ENCODE results near the gene RFXANK.

Gene RFXANK

GRCh38 chr19:19224852-19225494 lies 32.9 kb downstream of the RFXANK start:
- TF ChIP-seq GATA2 (IDR thresholded peaks at IDR 0.05; ENCODE audit: low read depth, low read length) (no peak), GATA3 (IDR thresholded peaks at IDR 0.05; ENCODE audit: low read depth, low read length) (no peak)

- TF ChIP-seq GATA3 (IDR thresholded peaks at IDR 0.05; ENCODE audit: low read depth, low read length) (no peak), GATA2 (IDR thresholded peaks at IDR 0.05; ENCODE audit: low read depth, low read length) (no peak)
These were observed 34.1 kb downstream of the RFXANK start for GRCh38 chr19:19226204-19226603.

- TF ChIP-seq GATA3 (IDR thresholded peaks at IDR 0.05; ENCODE audit: low read depth, low read length): no peak
- TF ChIP-seq GATA2 (IDR thresholded peaks at IDR 0.05; ENCODE audit: low read depth, low read length): no peak
These were observed 34.6 kb downstream of the RFXANK start for GRCh38 chr19:19226663-19227062.

GRCh38 chr19:19227217-19227616 lies 35.2 kb downstream of the RFXANK start:
- TF ChIP-seq GATA3 (IDR thresholded peaks at IDR 0.05; ENCODE audit: low read depth, low read length) (no peak), GATA2 (IDR thresholded peaks at IDR 0.05; ENCODE audit: low read depth, low read length) (no peak)

- no peak for TF ChIP-seq GATA2 (IDR thresholded peaks at IDR 0.05; ENCODE audit: low read depth, low read length)
- TF ChIP-seq GATA3 (IDR thresholded peaks at IDR 0.05; ENCODE audit: low read depth, low read length): no peak
These were observed 37.6 kb downstream of the RFXANK start for GRCh38 chr19:19229701-19230100.

- TF ChIP-seq GATA2 (IDR thresholded peaks at IDR 0.05; ENCODE audit: low read depth, low read length): no peak
- TF ChIP-seq GATA3 (IDR thresholded peaks at IDR 0.05; ENCODE audit: low read depth, low read length): no peak
These were observed 38.9 kb downstream of the RFXANK start for GRCh38 chr19:19230999-19231398.

- no peak for TF ChIP-seq GATA2 (IDR thresholded peaks at IDR 0.05; ENCODE audit: low read depth, low read length)
- TF ChIP-seq GATA3 (IDR thresholded peaks at IDR 0.05; ENCODE audit: low read depth, low read length): no peak
These were observed 40.2 kb downstream of the RFXANK start for GRCh38 chr19:19232261-19232721.

GRCh38 chr19:19234220-19234816 lies 42.3 kb downstream of the RFXANK start:
- TF ChIP-seq GATA2 (IDR thresholded peaks at IDR 0.05; ENCODE audit: low read depth, low read length) (no peak), GATA3 (IDR thresholded peaks at IDR 0.05; ENCODE audit: low read depth, low read length) (no peak)

GRCh38 chr19:19236173-19236572 lies 44.1 kb downstream of the RFXANK start:
- TF ChIP-seq GATA2 (IDR thresholded peaks at IDR 0.05; ENCODE audit: low read depth, low read length) (no peak), GATA3 (IDR thresholded peaks at IDR 0.05; ENCODE audit: low read depth, low read length) (no peak)

- no peak for TF ChIP-seq GATA3 (IDR thresholded peaks at IDR 0.05; ENCODE audit: low read depth, low read length)
- no peak for TF ChIP-seq GATA2 (IDR thresholded peaks at IDR 0.05; ENCODE audit: low read depth, low read length)
These were observed 46.3 kb downstream of the RFXANK start for GRCh38 chr19:19238126-19238894.

GRCh38 chr19:19239675-19240074 lies 47.6 kb downstream of the RFXANK start:
- TF ChIP-seq GATA3 (IDR thresholded peaks at IDR 0.05; ENCODE audit: low read depth, low read length) (no peak), GATA2 (IDR thresholded peaks at IDR 0.05; ENCODE audit: low read depth, low read length) (no peak)

- no peak for TF ChIP-seq GATA2 (IDR thresholded peaks at IDR 0.05; ENCODE audit: low read depth, low read length)
- no peak for TF ChIP-seq GATA3 (IDR thresholded peaks at IDR 0.05; ENCODE audit: low read depth, low read length)
These were observed 48.4 kb downstream of the RFXANK start for GRCh38 chr19:19240476-19240875.

GRCh38 chr19:19250196-19250801 lies 58.2 kb downstream of the RFXANK start:
- no peak for TF ChIP-seq GATA3 (IDR thresholded peaks at IDR 0.05; ENCODE audit: low read depth, low read length)
- TF ChIP-seq GATA2 (IDR thresholded peaks at IDR 0.05; ENCODE audit: low read depth, low read length): no peak

Measured in SH-SY5Y (cell line).